Activated T-helper 2 cell treated with anti-CD3 and anti-CD28 coated beads, Interferon-gamma antibody, Interleukin-2, Interleukin-4, amounts not matched to agents 10 μg/mL and 5 μg/mL and 100 μg/mL, durations not matched to agents 14 hours and 24 hours and 36 hours (primary cell): ENCODE results near the gene NTRK3. TPM values are rescaled to one million over a fixed set of nuclear protein-coding genes. Genes with fewer than 3 reads are reported as not detected.

Experiments
- DNase-seq: peaks from one replicate; pipeline ENCODE4 v3.0.0; 2021; ENCODE audit warnings: low spot score
- H3K27ac Mint-ChIP-seq: one replicate; pipeline ENCODE4 v1.8.0; 2021; ENCODE audit warnings: mixed read lengths
- H3K27me3 Mint-ChIP-seq: one replicate; pipeline ENCODE4 v1.8.0; 2021; ENCODE audit warnings: low read depth, mixed read lengths
- H3K36me3 Mint-ChIP-seq: one replicate; pipeline ENCODE4 v1.8.0; 2021; ENCODE audit warnings: low read depth, mixed read lengths
- H3K4me1 Mint-ChIP-seq: one replicate; pipeline ENCODE4 v1.8.0; 2021; ENCODE audit warnings: low read depth, mixed read lengths
- H3K4me3 Mint-ChIP-seq: one replicate; pipeline ENCODE4 v1.8.0; 2021; ENCODE audit warnings: low read depth, mild to moderate bottlenecking, moderate library complexity, mixed read lengths
- H3K9me3 Mint-ChIP-seq: one replicate; pipeline ENCODE4 v1.8.0; 2021; ENCODE audit warnings: mixed read lengths
- intact Hi-C: fragments of 100-400 bp; cut with micrococcal nuclease; formaldehyde crosslinking; loops from one replicate; pipeline ENCODE4 v1.15.1; 2023
- total RNA-seq: library from RNA; stranded (reverse); gene quantifications from 2 replicates; pipeline ENCODE4 v1.2.3, GENCODE V29; 2022

Gene NTRK3
- total RNA-seq, 1 donor from 2014 or later: 0.73 TPM

DNA sequence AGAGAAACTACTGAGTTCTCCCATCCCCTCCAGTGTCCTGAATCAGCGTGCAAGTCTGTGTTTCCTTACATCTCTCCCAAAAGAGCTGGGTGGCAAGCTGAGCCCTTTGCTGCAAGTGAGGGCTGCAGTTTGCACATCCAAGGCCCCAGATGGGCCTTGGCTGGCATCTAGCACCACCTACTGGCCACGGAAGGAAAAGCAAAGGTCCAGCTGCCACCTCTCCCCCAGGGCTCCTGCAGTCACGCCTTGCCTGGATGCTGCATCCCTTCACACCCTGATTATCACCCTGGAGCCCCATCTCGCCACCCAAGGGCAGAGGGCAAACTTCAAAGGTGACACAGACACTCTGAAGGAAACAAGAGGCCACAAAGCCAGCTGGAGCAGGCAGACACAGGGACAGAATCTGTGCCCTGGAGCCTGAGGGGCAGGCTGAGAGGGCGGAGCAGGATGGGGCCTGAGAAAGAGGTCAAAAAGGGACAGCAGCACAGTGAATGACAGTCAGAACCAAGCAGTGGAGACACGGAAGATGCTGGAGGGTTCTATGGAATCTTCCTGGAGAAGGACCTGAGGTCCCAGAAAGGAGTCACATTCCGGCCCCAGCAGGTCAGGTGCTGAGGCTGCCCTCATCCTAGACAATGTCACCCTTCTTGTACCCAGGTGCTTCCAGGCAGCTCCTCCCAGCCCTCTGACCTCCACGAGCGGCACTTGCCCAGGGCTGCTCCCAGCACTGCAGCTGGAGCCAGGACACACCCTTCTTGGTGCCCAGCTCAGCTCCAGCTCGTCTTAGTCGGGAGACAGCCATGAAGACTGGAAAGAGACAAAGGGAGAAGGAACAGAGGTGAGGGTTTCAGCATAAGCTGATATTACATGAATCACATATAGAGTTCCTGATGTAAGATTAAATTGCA is 18.3 kb upstream of the NTRK3 start:
- H3K36me3 Mint-ChIP-seq: no peaks in the 10 kb centered on the region
- intact Hi-C loops: loop anchor here (5.0 kb wide), 1 partner anchor 177 kb away; no protein-coding TSS in a partner anchor
- H3K27me3 Mint-ChIP-seq: peaks cover 12% of the 10 kb centered on the region
- H3K27ac Mint-ChIP-seq: no peak overlapping the region
- H3K9me3 Mint-ChIP-seq: no peaks in the 10 kb centered on the region
- no peaks in the 10 kb centered on the region for H3K4me1 Mint-ChIP-seq
- DNase-seq: peak; percentile 39
- H3K4me3 Mint-ChIP-seq: no peak overlapping the region

DNA sequence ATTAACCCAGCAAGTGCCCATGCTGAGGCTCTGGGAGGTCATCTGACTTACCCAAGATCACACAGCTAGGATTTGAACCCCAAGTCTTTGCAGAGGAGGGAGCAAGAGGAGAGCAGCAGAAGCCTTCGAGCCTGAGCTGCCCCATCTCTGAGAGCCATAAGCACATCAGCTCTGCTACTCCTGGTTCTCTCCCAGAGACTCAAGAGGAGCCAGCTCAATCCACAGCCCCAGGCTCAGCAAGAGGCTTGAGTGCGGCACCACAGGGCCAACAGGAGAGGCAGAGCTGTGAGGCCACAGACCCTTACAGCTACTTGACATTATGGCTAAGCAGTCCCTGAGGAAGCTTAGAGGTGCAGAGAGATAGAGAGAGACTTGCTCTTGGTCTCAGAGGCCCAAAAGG is 15.9 kb upstream of the NTRK3 start:
- intact Hi-C loops: loop anchor here (5.0 kb wide), 1 partner anchor 180 kb away; no protein-coding TSS in a partner anchor
- Mint-ChIP-seq H3K27ac (no peak overlapping the region), H3K4me1 (no peaks in the 10 kb centered on the region), H3K4me3 (no peak overlapping the region), H3K36me3 (no peaks in the 10 kb centered on the region), H3K9me3 (no peaks in the 10 kb centered on the region), H3K27me3 (peaks cover 9% of the 10 kb centered on the region)
- no peak for DNase-seq

DNA sequence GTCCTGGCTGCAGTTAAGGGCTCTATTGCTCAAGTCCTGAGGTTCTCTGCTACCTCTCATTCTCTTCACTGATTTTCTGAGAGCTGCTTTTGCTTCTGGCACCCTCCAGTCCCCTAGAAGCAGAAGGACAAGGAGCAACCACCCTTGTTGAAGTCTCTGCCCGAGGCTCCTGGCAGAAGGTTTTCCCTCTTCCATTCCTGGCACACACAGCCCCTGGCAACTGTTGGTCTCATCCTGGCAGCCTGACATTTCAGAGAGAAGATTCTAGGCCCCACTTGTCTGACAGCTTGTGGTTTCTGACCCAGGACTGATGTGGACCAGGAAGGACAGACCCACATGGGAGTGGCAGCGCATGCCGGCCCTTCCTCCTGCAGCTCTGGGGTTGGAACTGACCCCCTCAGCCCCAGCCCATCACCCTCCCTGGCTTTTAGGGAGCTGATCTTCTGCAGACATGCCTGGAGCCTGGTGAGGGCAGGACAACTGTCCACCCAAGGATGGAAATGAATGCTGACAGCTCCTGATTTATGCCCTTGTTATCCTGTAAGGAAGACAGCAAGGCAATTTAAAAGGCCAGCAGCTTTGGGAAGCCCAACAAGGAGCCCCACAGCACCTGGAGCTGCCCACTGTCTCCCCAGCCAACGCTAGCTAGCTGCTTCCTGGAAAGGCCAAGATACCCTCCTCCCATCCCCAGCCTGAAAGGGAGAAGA is 13.0 kb upstream of the NTRK3 start:
- Mint-ChIP-seq H3K4me3 (no peak overlapping the region), H3K9me3 (no peaks in the 10 kb centered on the region), H3K27me3 (peaks cover 11% of the 10 kb centered on the region), H3K36me3 (no peaks in the 10 kb centered on the region), H3K4me1 (no peaks in the 10 kb centered on the region), H3K27ac (no peak overlapping the region)
- intact Hi-C loops: loop anchor here (5.0 kb wide), 1 partner anchor 183 kb away; no protein-coding TSS in a partner anchor
- DNase-seq: no peak

DNA sequence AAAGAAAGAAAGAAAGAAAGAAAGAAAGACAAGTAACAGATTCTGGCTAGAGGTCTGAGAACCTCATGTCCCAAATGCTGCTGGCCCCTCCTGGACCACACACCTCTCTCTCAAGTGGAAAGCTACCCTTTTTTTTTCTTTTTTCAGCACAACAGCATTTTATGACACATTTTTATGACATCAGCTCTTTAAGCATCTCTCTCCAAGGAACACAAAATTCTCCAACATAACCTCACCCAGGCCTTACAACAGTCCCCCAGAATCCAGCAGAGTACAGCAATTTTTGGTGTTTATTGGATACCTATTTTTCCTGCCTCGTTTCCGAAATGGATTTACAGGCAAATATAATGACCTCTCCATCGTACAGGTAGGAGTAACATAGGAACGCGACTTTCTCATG is 11.2 kb upstream of the NTRK3 start:
- no peaks in the 10 kb centered on the region for H3K4me1 Mint-ChIP-seq
- intact Hi-C loops: no loop called here
- H3K4me3 Mint-ChIP-seq: no peak overlapping the region
- no peak overlapping the region for H3K27ac Mint-ChIP-seq
- H3K27me3 Mint-ChIP-seq: peaks cover 19% of the 10 kb centered on the region
- no peak for DNase-seq
- no peaks in the 10 kb centered on the region for H3K9me3 Mint-ChIP-seq
- H3K36me3 Mint-ChIP-seq: no peaks in the 10 kb centered on the region

DNA sequence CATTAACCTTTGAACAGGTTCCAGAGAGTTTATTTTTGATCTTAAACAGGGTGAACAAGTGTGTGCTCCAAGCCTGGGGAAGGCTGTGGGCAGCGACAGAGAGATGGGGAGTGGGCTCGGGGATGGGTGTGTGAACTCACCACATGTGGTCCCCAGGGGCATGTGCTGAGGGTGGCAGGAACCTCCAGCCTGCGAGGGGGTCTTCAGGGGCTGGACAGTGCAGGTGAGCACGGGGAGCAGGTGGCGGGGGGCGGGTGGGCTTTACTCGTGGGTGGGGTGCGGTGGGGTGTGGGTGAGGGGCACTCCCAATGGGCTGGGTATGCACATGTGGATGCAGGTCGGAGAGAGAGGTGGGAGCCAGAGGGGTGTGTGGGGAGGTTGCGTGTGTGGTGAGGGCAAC is 9.6 kb upstream of the NTRK3 start:
- H3K4me3 Mint-ChIP-seq: no peak overlapping the region
- H3K36me3 Mint-ChIP-seq: no peaks in the 10 kb centered on the region
- DNase-seq: no peak
- H3K27ac Mint-ChIP-seq: no peak overlapping the region
- intact Hi-C loops: no loop called here
- peaks cover 25% of the 10 kb centered on the region for H3K27me3 Mint-ChIP-seq
- H3K9me3 Mint-ChIP-seq: no peaks in the 10 kb centered on the region
- no peaks in the 10 kb centered on the region for H3K4me1 Mint-ChIP-seq

DNA sequence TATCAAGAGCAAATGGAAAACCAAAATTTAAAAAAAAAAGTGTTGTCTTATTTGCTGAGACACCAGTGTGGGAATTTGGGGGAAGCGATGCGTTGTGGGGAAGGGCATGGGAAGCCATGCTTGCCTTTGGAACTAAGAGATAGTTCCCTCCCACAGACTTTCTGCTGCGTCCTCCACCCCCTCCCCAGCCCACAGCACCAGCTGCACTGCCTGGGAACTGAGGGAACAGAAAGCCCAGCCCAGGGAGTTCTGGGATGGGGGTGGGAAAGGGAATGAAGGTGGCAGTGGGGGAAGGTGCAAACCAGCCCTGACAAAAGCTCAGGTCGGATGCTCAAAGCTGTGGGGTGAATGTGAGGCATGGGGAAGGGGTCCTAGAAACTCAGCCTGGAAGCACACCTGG is 8.1 kb upstream of the NTRK3 start:
- Mint-ChIP-seq H3K9me3 (no peaks in the 10 kb centered on the region), H3K4me3 (no peak overlapping the region), H3K27ac (no peak overlapping the region), H3K36me3 (no peaks in the 10 kb centered on the region), H3K27me3 (peaks cover 28% of the 10 kb centered on the region), H3K4me1 (no peaks in the 10 kb centered on the region)
- intact Hi-C loops: no loop called here
- DNase-seq: no peak

DNA sequence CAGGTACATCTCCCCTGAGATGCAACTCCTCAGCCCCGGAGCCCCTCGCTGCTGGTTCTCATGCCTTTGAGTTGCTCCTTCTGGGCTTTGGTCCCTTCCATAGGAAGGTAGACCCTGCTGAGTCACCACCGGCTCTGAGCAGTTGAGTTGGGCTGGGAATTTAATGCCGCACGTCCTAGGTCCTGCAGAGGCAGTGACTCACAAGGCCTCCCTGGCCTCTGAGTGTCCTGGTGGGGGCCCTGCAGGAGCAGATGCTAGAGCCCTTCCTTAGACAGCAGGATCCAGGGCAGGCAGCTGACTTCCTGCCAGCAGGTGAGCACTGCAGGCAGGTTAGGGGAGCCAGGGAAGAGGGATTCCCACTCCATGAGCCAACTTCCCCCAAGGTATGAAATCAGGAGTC is 5.5 kb upstream of the NTRK3 start:
- peaks cover 50% of the 10 kb centered on the region for H3K27me3 Mint-ChIP-seq
- no peaks in the 10 kb centered on the region for H3K36me3 Mint-ChIP-seq
- intact Hi-C loops: no loop called here
- H3K9me3 Mint-ChIP-seq: no peaks in the 10 kb centered on the region
- DNase-seq: no peak
- peaks cover 6% of the 10 kb centered on the region for H3K4me1 Mint-ChIP-seq
- no peak overlapping the region for H3K4me3 Mint-ChIP-seq
- no peak overlapping the region for H3K27ac Mint-ChIP-seq

DNA sequence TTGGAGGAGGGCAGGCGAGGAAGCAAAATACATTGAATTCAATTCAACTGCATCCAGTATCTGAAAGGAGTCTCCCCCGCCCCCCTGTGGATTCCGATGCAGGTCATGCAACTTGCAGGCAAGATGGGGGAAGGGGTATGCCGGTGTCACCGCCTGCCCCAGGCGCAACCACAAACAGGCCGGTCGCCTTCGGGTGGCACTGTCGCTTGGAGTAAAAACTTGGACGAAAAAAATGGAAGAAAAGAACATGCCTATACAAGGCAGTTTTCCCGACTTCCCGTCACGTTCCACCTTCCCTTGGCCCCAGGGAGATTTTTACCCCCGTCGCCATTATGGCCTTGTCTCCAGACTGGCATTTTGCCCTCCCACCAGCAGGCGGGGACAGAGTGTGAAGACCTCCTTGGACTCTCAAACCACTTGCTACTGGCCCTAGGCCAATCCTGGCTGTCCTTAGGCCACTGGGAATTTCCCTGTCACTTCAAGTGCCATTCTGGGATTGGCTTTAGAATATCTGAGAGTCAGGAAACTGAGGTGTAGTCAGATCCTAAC is 1.6 kb upstream of the NTRK3 start:
- Mint-ChIP-seq H3K4me3 (peak overlapping the region; percentile 76), H3K27ac (no peak overlapping the region), H3K27me3 (peaks cover 67% of the 10 kb centered on the region), H3K9me3 (no peaks in the 10 kb centered on the region), H3K4me1 (peaks cover 12% of the 10 kb centered on the region), H3K36me3 (no peaks in the 10 kb centered on the region)
- intact Hi-C loops: no loop called here
- no peak for DNase-seq

DNA sequence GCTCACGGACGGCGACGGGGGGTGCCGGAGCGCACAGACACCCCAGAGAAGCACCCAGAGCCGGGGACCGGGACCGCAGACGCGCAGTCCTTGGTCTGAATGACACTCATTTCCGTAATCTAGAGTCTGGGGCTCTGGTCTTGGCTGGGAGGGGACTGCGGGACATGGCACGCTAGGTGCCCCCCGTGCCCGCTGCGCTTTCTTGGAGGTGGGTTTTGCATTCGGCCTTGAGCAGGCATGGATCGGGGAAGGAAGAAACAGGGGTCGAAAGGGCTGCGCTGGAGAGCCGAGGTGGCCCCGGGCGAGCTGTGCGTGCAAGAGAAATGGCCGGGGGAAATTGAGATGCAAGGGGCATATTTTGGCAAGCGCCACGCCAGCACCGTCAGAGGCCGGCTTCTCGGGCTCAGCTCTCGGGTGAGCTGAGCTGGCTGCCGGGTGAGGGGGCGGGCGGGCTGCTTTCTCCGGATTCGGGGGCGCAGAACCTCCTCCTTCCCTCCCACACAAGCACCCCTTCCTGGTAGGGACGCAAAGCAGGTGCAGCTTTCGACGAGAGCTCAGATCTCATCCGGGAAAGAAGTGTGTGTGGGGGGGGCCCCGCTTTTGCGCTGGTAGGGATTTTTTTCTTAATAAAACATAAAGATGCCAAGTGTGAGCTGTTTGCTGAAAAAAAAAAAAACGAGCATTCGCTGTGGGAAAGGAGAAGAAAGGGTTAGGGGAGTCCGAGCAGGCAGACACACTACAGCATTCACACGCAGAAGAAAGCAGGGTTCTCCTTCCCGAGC is 963 bp upstream of the NTRK3 start:
- DNase-seq: no peak
- H3K4me3 Mint-ChIP-seq: peak overlapping the region; percentile 76
- peaks cover 12% of the 10 kb centered on the region for H3K4me1 Mint-ChIP-seq
- H3K36me3 Mint-ChIP-seq: no peaks in the 10 kb centered on the region
- no peak overlapping the region for H3K27ac Mint-ChIP-seq
- peaks cover 68% of the 10 kb centered on the region for H3K27me3 Mint-ChIP-seq
- intact Hi-C loops: no loop called here
- H3K9me3 Mint-ChIP-seq: no peaks in the 10 kb centered on the region

DNA sequence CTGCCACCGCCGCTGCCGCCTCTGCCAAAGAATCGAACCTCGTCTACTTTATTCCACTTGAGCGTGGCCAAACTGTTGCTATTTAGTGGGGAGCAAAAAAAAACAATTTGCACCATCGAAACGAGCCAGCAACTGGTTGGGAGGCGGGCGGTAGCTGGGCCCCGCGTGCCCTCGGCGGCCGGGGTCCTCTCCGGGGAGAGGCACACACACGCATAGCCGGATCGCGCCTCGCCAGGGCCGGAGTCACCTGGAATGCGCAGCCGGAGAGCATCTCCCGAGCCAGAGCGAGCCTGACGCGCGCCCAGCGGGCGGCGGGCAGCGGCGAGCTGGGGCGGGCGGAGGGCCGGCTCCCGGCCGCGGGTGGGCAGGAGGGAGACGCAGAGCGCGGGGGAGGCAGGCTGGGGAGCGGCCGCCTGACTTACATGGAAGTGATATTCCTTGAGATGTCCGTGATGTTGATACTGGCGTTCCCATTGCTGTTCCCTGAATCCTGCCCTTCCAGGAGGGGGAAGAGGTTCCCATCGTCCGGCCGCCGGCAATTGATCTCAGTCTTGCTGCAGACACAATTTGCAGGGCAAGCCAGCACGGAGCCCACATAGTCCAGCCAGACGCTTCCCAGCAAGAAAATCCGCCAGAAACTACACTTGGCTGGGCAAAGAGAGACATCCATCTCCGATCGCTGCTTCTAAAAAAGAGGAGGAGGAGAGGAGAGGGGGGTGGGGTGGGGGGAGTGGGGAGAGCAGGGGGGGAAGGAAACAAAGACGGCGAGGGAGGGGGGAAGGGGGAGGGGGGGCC is 858 bp downstream of the NTRK3 start:
- Mint-ChIP-seq H3K36me3 (no peaks in the 10 kb centered on the region), H3K9me3 (no peaks in the 10 kb centered on the region), H3K27me3 (peaks cover 69% of the 10 kb centered on the region), H3K27ac (no peak overlapping the region), H3K4me1 (peaks cover 12% of the 10 kb centered on the region), H3K4me3 (peak overlapping the region; percentile 58)
- intact Hi-C loops: no loop called here
- DNase-seq: no peak

DNA sequence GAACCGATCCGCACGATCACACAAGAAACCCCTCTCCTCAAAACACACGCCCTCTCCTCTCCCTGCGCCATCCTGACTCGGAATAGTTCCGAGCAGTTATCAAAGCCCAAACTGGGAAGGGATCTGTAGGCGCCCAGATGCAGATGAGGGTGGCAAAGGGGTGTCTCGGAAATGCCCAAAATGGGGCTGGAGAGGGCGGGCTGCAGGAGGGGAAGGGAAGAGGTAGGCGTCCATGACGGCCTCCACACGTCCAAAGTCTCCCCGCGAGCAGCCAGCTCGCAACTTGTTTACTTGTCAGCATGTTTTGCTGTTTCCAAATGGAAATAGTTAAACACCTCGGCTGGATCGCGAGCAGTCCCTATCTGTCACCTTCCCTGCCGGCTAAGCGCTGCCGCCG is 1.5 kb downstream of the NTRK3 start:
- peaks cover 12% of the 10 kb centered on the region for H3K4me1 Mint-ChIP-seq
- no peak overlapping the region for H3K27ac Mint-ChIP-seq
- H3K4me3 Mint-ChIP-seq: peak overlapping the region; percentile 54
- no peaks in the 10 kb centered on the region for H3K36me3 Mint-ChIP-seq
- DNase-seq: no peak
- intact Hi-C loops: no loop called here
- H3K27me3 Mint-ChIP-seq: peaks cover 66% of the 10 kb centered on the region
- H3K9me3 Mint-ChIP-seq: no peaks in the 10 kb centered on the region

DNA sequence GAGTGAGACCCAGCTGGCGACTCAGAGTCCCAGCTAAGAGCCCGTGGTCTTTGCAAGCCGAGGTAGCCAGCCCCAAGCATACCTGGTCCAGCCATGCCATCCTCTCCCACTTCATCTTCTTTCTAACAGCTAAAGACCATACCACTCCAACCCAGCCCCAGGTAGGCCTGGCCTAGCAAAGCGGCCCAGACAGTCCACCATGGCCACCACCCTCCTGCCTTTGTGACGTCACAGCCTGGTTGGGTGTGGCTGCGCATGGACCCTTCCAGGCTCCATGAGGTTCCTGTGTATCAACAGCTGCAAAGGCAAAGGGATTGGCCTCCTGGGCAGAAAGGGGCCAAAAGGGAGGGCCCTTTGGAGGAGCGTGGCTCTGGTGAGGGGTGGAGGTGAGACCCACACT is 4.1 kb downstream of the NTRK3 start:
- no peak for DNase-seq
- intact Hi-C loops: no loop called here
- Mint-ChIP-seq H3K36me3 (no peaks in the 10 kb centered on the region), H3K4me3 (no peak overlapping the region), H3K4me1 (peaks cover 9% of the 10 kb centered on the region), H3K9me3 (no peaks in the 10 kb centered on the region), H3K27me3 (peaks cover 40% of the 10 kb centered on the region), H3K27ac (no peak overlapping the region)
